ENCODE measurements around the gene CHST11.

Gene CHST11

GRCh38 chr12:104535369-104535768 is 78.6 kb downstream of the CHST11 start:
- no peak overlapping the region for H3K4me3 ChIP-seq (ENCODE audit: low read length)
- H3F3A ChIP-seq (ENCODE audit: control insufficient read depth, insufficient read depth) = no peaks in the 10 kb centered on the region
- no peaks in the 10 kb centered on the region for H3K36me3 ChIP-seq (ENCODE audit: control insufficient read depth, low read length)
- no peak overlapping the region for H3K4me2 ChIP-seq (ENCODE audit: low read length)
- TF ChIP-seq CTCF (IDR thresholded peaks at IDR 0.05; ENCODE audit: low read depth, low read length, poor library complexity, severe bottlenecking) = no peak
- no peak for TF ChIP-seq EZH2phosphoT487 (IDR thresholded peaks at IDR 0.05; ENCODE audit: borderline replicate concordance, low read length)
- no peak overlapping the region for H3K27ac ChIP-seq (ENCODE audit: low read depth, low read length)
- no peaks in the 10 kb centered on the region for H3K9me3 ChIP-seq (ENCODE audit: control insufficient read depth, insufficient read depth, low read length)
- peaks cover 2% of the 10 kb centered on the region for H3K79me2 ChIP-seq (ENCODE audit: control insufficient read depth, low read length)
- no peaks in the 10 kb centered on the region for H4K20me1 ChIP-seq (ENCODE audit: control insufficient read depth, insufficient read depth, low read depth, low read length)
- no peaks in the 10 kb centered on the region; the same call in 1 of the 2 replicates for H3K9me2 ChIP-seq (replicated peaks; ENCODE audit: control insufficient read depth, low read length)
- H3K27me3 ChIP-seq (ENCODE audit: control insufficient read depth, low read length) = no peaks in the 10 kb centered on the region
- H3K4me1 ChIP-seq (ENCODE audit: control insufficient read depth, low read length) = peaks cover 33% of the 10 kb centered on the region

- no peaks in the 10 kb centered on the region for H3K36me3 ChIP-seq (ENCODE audit: control insufficient read depth, low read length)
- H3K9me2 ChIP-seq (replicated peaks; ENCODE audit: control insufficient read depth, low read length) = no peaks in the 10 kb centered on the region; the same call in 1 of the 2 replicates
- H3F3A ChIP-seq (ENCODE audit: control insufficient read depth, insufficient read depth) = no peaks in the 10 kb centered on the region
- H3K27me3 ChIP-seq (ENCODE audit: control insufficient read depth, low read length) = no peaks in the 10 kb centered on the region
- TF ChIP-seq CTCF (IDR thresholded peaks at IDR 0.05; ENCODE audit: low read depth, low read length, poor library complexity, severe bottlenecking) (no peak), EZH2phosphoT487 (IDR thresholded peaks at IDR 0.05; ENCODE audit: borderline replicate concordance, low read length) (no peak)
- H3K27ac ChIP-seq (ENCODE audit: low read depth, low read length) = no peak overlapping the region
- H4K20me1 ChIP-seq (ENCODE audit: control insufficient read depth, insufficient read depth, low read depth, low read length) = no peaks in the 10 kb centered on the region
- H3K9me3 ChIP-seq (ENCODE audit: control insufficient read depth, insufficient read depth, low read length) = no peaks in the 10 kb centered on the region
- H3K4me2 ChIP-seq (ENCODE audit: low read length) = peak overlapping the region; percentile 13
- H3K79me2 ChIP-seq (ENCODE audit: control insufficient read depth, low read length) = peaks cover 2% of the 10 kb centered on the region
- H3K4me1 ChIP-seq (ENCODE audit: control insufficient read depth, low read length) = peaks cover 35% of the 10 kb centered on the region
- peak overlapping the region; percentile 13; the same call in 1 of the 2 replicates for H3K4me3 ChIP-seq (ENCODE audit: low read length)
These were observed 80.1 kb downstream of the CHST11 start for GRCh38 chr12:104536841-104537240.

- H3K4me3 ChIP-seq (ENCODE audit: low read length) = no peak overlapping the region
- H3K27ac ChIP-seq (ENCODE audit: low read depth, low read length) = no peak overlapping the region
- no peaks in the 10 kb centered on the region for H3F3A ChIP-seq (ENCODE audit: control insufficient read depth, insufficient read depth)
- no peaks in the 10 kb centered on the region for H3K9me3 ChIP-seq (ENCODE audit: control insufficient read depth, insufficient read depth, low read length)
- H3K4me1 ChIP-seq (ENCODE audit: control insufficient read depth, low read length) = peaks cover 30% of the 10 kb centered on the region
- TF ChIP-seq CTCF (IDR thresholded peaks at IDR 0.05; ENCODE audit: low read depth, low read length, poor library complexity, severe bottlenecking) (no peak), EZH2phosphoT487 (IDR thresholded peaks at IDR 0.05; ENCODE audit: borderline replicate concordance, low read length) (no peak)
- H4K20me1 ChIP-seq (ENCODE audit: control insufficient read depth, insufficient read depth, low read depth, low read length) = no peaks in the 10 kb centered on the region
- H3K9me2 ChIP-seq (replicated peaks; ENCODE audit: control insufficient read depth, low read length) = no peaks in the 10 kb centered on the region; the same call in 1 of the 2 replicates
- H3K4me2 ChIP-seq (ENCODE audit: low read length) = no peak overlapping the region
- H3K27me3 ChIP-seq (ENCODE audit: control insufficient read depth, low read length) = no peaks in the 10 kb centered on the region
- no peaks in the 10 kb centered on the region for H3K36me3 ChIP-seq (ENCODE audit: control insufficient read depth, low read length)
- peaks cover 2% of the 10 kb centered on the region; the same call in 1 of the 2 replicates for H3K79me2 ChIP-seq (ENCODE audit: control insufficient read depth, low read length)
These were observed 81.3 kb downstream of the CHST11 start for GRCh38 chr12:104538056-104538455.

Measured in DOHH2 (cell line).